Mesodermal cell (in vitro differentiated cells): ENCODE results near the gene NAGPA.

Experiments
- H3K27ac ChIP-seq: 2 replicates; pipeline ENCODE4 v1.7.0; 2013; ENCODE audit warnings: mild to moderate bottlenecking, low read depth, low read length, moderate library complexity; ENCODE audit not compliant: severe bottlenecking
- H3K36me3 ChIP-seq: 2 replicates; pipeline ENCODE4 v1.7.1; 2013; ENCODE audit warnings: mild to moderate bottlenecking, low read length, moderate library complexity; ENCODE audit not compliant: control insufficient read depth, insufficient read depth
- H3K4me1 ChIP-seq: one replicate; pipeline ENCODE4 v1.7.1; 2013; ENCODE audit warnings: mild to moderate bottlenecking, low read length; ENCODE audit not compliant: insufficient read depth, control insufficient read depth, poor library complexity, severe bottlenecking
- H3K4me3 ChIP-seq: 2 replicates; pipeline ENCODE4 v1.7.0; 2013; ENCODE audit warnings: low read length, control low read depth, mild to moderate bottlenecking; ENCODE audit not compliant: insufficient read depth, poor library complexity, severe bottlenecking; ENCODE audit errors: extremely low read depth
- H3K9me3 ChIP-seq: 2 replicates; pipeline ENCODE4 v1.7.1; 2013; ENCODE audit warnings: mild to moderate bottlenecking, low read length, moderate library complexity; ENCODE audit not compliant: control insufficient read depth
- WGBS, 2 experiments: methylation state at CpG; one replicate each; pipeline ENCODE4 v1.1.5; 2013; ENCODE audit warnings: missing lambda C conversion rate in 2 of 2; ENCODE audit not compliant: insufficient coverage in 2 of 2; 5-methylcytosine and 5-hydroxymethylcytosine counted together

The NAGPA gene

DNA sequence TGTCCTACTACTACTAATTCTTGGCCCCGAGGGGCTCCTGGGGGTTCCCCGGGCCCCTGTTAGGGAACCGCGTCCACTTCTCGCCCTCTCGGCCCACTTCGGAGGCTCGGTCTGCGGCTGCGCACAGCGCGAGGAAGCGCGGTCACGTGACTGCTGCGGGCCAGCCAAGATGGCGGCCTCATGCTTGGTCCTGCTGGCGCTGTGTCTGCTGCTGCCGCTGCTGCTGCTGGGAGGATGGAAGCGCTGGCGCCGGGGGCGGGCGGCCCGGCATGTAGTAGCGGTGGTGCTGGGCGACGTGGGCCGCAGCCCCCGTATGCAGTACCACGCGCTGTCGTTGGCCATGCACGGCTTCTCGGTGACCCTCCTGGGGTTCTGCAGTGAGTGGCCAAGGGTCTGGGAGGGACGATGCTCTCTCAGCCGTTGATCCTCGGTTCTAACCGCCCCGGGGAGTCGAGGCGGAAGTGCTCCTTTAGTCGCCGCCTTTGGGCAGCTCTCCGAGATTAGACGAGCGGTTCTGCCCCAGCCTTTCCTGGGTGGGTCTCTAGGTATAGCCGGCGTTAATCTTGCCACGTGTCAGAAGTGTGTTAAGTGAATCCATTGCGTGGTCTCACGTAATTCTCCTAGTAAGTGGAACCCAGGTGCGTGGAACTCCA, 38.1 kb upstream of the NAGPA start, which contains the start of gene ALG1:
Gene ALG1, plus strand, starts transcription at position 163 of the 653 bp plus-strand sequence. Its CDS starts 7 bp downstream, at position 170.
- Histone ChIP-seq H3K27ac (peak within 1 kb of the TSS; percentile 81), H3K36me3 (peaks cover 23% of the 10 kb centered on the region), H3K4me3 (peak within 1 kb of the TSS; percentile 62), H3K9me3 (no peaks in the 10 kb centered on the region), H3K4me1 (no peaks in the 10 kb centered on the region)
- WGBS, 2 experiments, result 1 to 3% methylated on average over 47 to 49 of the region's 53 CpGs

- peak overlapping the region; percentile 62 for H3K4me3 ChIP-seq
Measured at GRCh38 chr16:5071341-5071680, 37.6 kb upstream of the NAGPA start.

DNA sequence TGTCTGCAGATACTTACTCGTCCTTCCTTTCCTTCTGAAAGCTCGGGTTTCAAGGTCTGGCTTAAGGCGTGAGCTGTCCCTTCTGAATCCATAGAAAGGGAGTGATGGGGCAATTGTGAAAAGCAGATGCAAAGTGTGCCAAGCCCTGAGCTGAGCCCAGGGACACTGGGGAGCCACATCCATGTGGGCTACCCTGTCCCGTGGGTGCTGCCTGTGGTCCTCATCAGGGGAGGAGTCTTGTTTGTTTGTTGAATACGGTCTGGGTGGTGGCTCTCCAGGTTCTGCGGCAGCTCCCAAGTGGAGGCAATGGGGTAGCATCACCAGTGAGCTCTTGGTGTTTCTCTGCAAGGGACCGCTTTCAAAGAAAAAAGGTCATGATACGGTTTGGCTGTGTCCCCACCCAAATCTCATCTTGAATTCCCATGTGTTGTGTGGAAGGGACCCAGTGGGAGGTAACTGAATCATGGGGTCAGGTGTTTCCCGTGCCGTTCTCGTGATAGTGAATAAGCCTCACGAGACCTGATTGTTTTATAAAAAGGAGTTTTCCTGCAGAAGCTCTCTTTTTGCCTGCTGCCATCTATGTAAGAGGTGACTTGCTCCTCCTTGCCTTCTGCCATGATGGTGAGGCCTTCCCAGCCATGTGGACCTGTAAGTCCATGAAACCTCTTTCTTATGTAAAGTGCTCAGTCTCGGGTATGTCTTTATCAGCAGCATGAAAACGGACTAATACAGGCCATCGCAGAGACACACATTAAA, 36.9 kb upstream of the NAGPA start:
- no peak overlapping the region for H3K4me3 ChIP-seq
- no peak overlapping the region for H3K27ac ChIP-seq
- H3K4me1 ChIP-seq, result no peaks in the 10 kb centered on the region
- H3K9me3 ChIP-seq, result no peaks in the 10 kb centered on the region
- WGBS, 2 experiments, result 76 to 95% methylated on average over 5 to 11 of the region's 15 CpGs
- H3K36me3 ChIP-seq, result peaks cover 12% of the 10 kb centered on the region

More at GRCh38 chr16:5071341-5071680, 37.6 kb upstream of the NAGPA start:
- no CpG with 5 or more reads among the region's 7 CpGs for WGBS, 2 experiments
- Histone ChIP-seq H3K27ac (peak overlapping the region; percentile 81), H3K36me3 (peaks cover 19% of the 10 kb centered on the region), H3K4me1 (no peaks in the 10 kb centered on the region), H3K9me3 (no peaks in the 10 kb centered on the region)

DNA sequence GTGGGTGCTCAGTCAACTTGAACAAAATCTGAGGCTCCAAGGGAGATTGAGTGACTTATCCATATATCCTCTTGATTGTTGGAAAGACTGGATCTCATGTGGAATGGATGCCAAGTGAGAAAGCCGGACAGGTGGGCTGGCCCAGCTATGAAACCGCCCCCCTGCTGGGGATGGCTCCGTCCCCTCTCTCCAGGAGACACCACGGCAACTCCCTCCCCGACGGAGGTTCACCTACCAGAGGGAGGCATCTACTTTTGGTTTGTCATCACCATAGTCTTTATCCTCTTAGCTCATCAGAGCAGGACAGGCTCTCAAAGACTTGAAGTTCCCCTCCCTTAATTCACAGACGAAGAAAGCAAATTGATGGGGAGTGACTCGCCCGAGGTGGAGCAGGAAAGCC, 36.1 kb upstream of the NAGPA start:
- WGBS, 2 experiments, result 89 to 92% methylated on average over 6 to 9 of the region's 9 CpGs
- no peaks in the 10 kb centered on the region for H3K4me1 ChIP-seq

GRCh38 chr16:5069048-5069447, 35.3 kb upstream of the NAGPA start:
- no peaks in the 10 kb centered on the region for H3K36me3 ChIP-seq
- H3K4me3 ChIP-seq, result no peak overlapping the region
- H3K27ac ChIP-seq, result no peak overlapping the region
- H3K9me3 ChIP-seq, result no peaks in the 10 kb centered on the region
- WGBS, 2 experiments, result 85 to 90% methylated on average over 6 to 8 of the region's 9 CpGs
- no peaks in the 10 kb centered on the region for H3K4me1 ChIP-seq

More for the DNA sequence above, 36.1 kb upstream of the NAGPA start:
- Histone ChIP-seq H3K9me3 (no peaks in the 10 kb centered on the region), H3K36me3 (peaks cover 5% of the 10 kb centered on the region), H3K27ac (no peak overlapping the region), H3K4me3 (no peak overlapping the region)

- WGBS, 2 experiments, result 91 to 93% methylated on average over 4 to 5 of the region's 6 CpGs
- Histone ChIP-seq H3K36me3 (no peaks in the 10 kb centered on the region), H3K27ac (no peak overlapping the region), H3K9me3 (no peaks in the 10 kb centered on the region), H3K4me3 (no peak overlapping the region), H3K4me1 (no peaks in the 10 kb centered on the region)
Measured at GRCh38 chr16:5066511-5066910, 32.8 kb upstream of the NAGPA start.

DNA sequence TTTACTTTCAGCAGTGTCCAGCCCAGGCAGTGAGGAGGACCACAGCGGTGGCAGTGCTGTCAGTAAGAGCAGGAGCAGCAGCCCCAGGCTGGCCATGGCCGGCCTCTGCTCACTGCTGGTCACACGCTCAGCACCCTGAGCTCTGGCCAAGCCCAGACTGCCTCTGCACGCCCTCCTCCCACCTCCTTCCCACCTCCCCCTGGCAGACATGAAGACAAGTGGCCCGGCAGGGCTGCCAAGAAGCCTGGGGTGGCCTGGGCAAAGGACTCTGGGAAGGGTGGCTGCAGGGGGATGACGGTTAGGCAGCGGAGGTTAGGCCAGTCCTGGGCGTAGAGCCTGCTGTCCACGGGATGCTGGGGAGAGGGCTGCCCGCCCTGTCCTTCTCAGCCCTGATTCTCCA, 32.1 kb upstream of the NAGPA start, which contains the start of gene C16orf89:
Gene C16orf89, minus strand, starts transcription at position 144 of the 400 bp plus-strand sequence. Its CDS starts 48 bp downstream, at position 96.
- Histone ChIP-seq H3K4me3 (no peak within 1 kb of the TSS), H3K9me3 (no peaks in the 10 kb centered on the region), H3K27ac (no peak within 1 kb of the TSS), H3K36me3 (no peaks in the 10 kb centered on the region), H3K4me1 (no peaks in the 10 kb centered on the region)
- WGBS, 2 experiments, result 78 to 82% methylated on average over 5 to 10 of the region's 10 CpGs

- Histone ChIP-seq H3K36me3 (no peaks in the 10 kb centered on the region), H3K4me3 (no peak overlapping the region), H3K9me3 (no peaks in the 10 kb centered on the region), H3K4me1 (no peaks in the 10 kb centered on the region), H3K27ac (no peak overlapping the region)
- WGBS, 2 experiments, result 90 to 91% methylated on average over 5 to 6 of the region's 8 CpGs
Measured at GRCh38 chr16:5065326-5065725, 31.6 kb upstream of the NAGPA start.

- no peak overlapping the region for H3K4me3 ChIP-seq
- H3K9me3 ChIP-seq, result no peaks in the 10 kb centered on the region
- WGBS, 2 experiments, result 82 to 100% methylated on average over 2 of the region's 7 CpGs
- H3K36me3 ChIP-seq, result no peaks in the 10 kb centered on the region
- H3K4me1 ChIP-seq, result peaks cover 2% of the 10 kb centered on the region
- no peak overlapping the region for H3K27ac ChIP-seq
Measured at GRCh38 chr16:5064915-5065314, 31.2 kb upstream of the NAGPA start.

- Histone ChIP-seq H3K4me3 (no peak overlapping the region), H3K9me3 (no peaks in the 10 kb centered on the region), H3K36me3 (no peaks in the 10 kb centered on the region), H3K4me1 (peaks cover 10% of the 10 kb centered on the region), H3K27ac (no peak overlapping the region)
- 68 to 69% methylated on average over 13 to 16 of the region's 19 CpGs for WGBS, 2 experiments
Measured at GRCh38 chr16:5062790-5063765, 29.3 kb upstream of the NAGPA start.
